A549 (cell line): ENCODE measurements around the gene IFT88. TPM values are rescaled to one million over a fixed set of nuclear protein-coding genes. Genes with fewer than 3 reads are reported as not detected.

Source experiments
- ATAC-seq, 2 experiments: fragments of 200-7000 bp in 1 of 2; fragments of >200 bp in 1 of 2; cut with Nextera tagmentation in 1 of 2; cut with Tn5 transposase in 1 of 2; 3 replicates each; pipeline versions ENCODE4 v1.8.0 to v1.9.1; 2018 to 2020; ENCODE audit warnings: mild to moderate bottlenecking in 1 of 2, moderate library complexity in 1 of 2
- CTCF ChIA-PET: fragments of 300-600 bp; sonication (Branson Sonifier 250); formaldehyde crosslinking; extraction: SDS; loops from one replicate; lab custom pipeline; 2021; ENCODE audit warnings: antibody characterized with exemption, inconsistent platforms; lab: Yijun Ruan, JAX
- POLR2A ChIA-PET: fragments of 350-600 bp; formaldehyde crosslinking; extraction: SDS; loops from one replicate; lab custom pipeline; 2021; ENCODE audit warnings: antibody characterized with exemption, inconsistent platforms; lab: Yijun Ruan, JAX
- DNase-seq, 2 experiments: peaks; one replicate each; pipeline versions ENCODE4 v3.0.0 to v3.0.0-alpha.2; 2011 to 2016; ENCODE audit warnings: low read depth in 1 of 2, low spot score in 1 of 2
- FAIRE-seq: peaks from 2 replicates; lab custom pipeline; 2011; peaks lifted over from hg19 to GRCh38; lab: Jason Lieb, UNC
- H3K27ac ChIP-seq, 2 experiments: fragments of >200 bp; sonication (Bioruptor Twin); formaldehyde crosslinking; 3 replicates each; pipeline ENCODE4 v1.5.1; 2016 to 2017
- H3K4me1 ChIP-seq: fragments of >200 bp; sonication (Bioruptor Twin); formaldehyde crosslinking; 3 replicates; pipeline ENCODE4 v1.6.1; 2016
- H3K4me2 ChIP-seq: fragments of >200 bp; sonication (Bioruptor Twin); formaldehyde crosslinking; 3 replicates; pipeline ENCODE4 v1.6.1; 2016
- H3K4me3 ChIP-seq: fragments of >200 bp; sonication (Bioruptor Twin); formaldehyde crosslinking; 3 replicates; pipeline ENCODE4 v1.5.1; 2016
- H3K9me3 ChIP-seq: fragments of >200 bp; sonication (Bioruptor Twin); formaldehyde crosslinking; 3 replicates; pipeline ENCODE4 v1.6.1; 2016
- BHLHE40 ChIP-seq: IDR thresholded peaks from 2 replicates; pipeline ENCODE4 v1.6.1; 2012; ENCODE audit warnings: low read depth, low read length, inconsistent platforms
- CBX2 ChIP-seq: fragments of 200-600 bp; sonication (generic); IDR thresholded peaks from 2 replicates; pipeline ENCODE4 v1.6.1; 2016; ENCODE audit warnings: low read depth, mild to moderate bottlenecking, borderline replicate concordance
- CBX8 ChIP-seq: fragments of 200-600 bp; sonication (generic); IDR thresholded peaks from 2 replicates; pipeline ENCODE4 v1.6.1; 2016
- CEBPB ChIP-seq, 2 experiments: fragments of >200 bp in 1 of 2; sonication (Bioruptor Twin) in 1 of 2; formaldehyde crosslinking in 1 of 2; IDR thresholded peaks; 2 replicates each; pipeline ENCODE4 v1.6.1; 2012 to 2016
- CHD2 ChIP-seq: fragments of 150-350 bp; IDR thresholded peaks from 2 replicates; pipeline ENCODE4 v1.6.1; 2014; ENCODE audit warnings: low read length; ENCODE audit not compliant: partially characterized antibody
- EHF ChIP-seq: fragments of 250-450 bp; sonication (Bioruptor Pico); IDR thresholded peaks from 2 replicates; pipeline ENCODE4 v1.5.0; 2020; ENCODE audit warnings: mild to moderate bottlenecking
- EP300 ChIP-seq, 2 experiments: fragments of >200 bp; sonication (Bioruptor Twin); formaldehyde crosslinking; IDR thresholded peaks; 2 replicates in 1 of 2; 3 replicates in 1 of 2; pipeline ENCODE4 v1.6.1; 2016 to 2017
- FOSB ChIP-seq: fragments of 250-450 bp; sonication (Bioruptor Pico); IDR thresholded peaks from 2 replicates; pipeline ENCODE4 v1.5.0; 2020; ENCODE audit warnings: mild to moderate bottlenecking, moderate library complexity
- GATA3 ChIP-seq: IDR thresholded peaks from 2 replicates; pipeline ENCODE4 v1.6.1; 2012; ENCODE audit warnings: borderline replicate concordance
- HDAC2 ChIP-seq: fragments of 200-600 bp; sonication (generic); IDR thresholded peaks from 2 replicates; pipeline ENCODE4 v1.6.1; 2016
- HEYL ChIP-seq: fragments of 250-450 bp; sonication (Bioruptor Pico); IDR thresholded peaks from 2 replicates; pipeline ENCODE4 v1.8.0; 2021; ENCODE audit warnings: mild to moderate bottlenecking, moderate library complexity
- HOXA7 ChIP-seq: fragments of 250-450 bp; sonication (Bioruptor Pico); IDR thresholded peaks from 2 replicates; pipeline ENCODE4 v1.5.0; 2020; ENCODE audit warnings: mild to moderate bottlenecking, moderate library complexity
- HOXB5 ChIP-seq: fragments of 250-450 bp; sonication (Bioruptor Pico); IDR thresholded peaks from 2 replicates; pipeline ENCODE4 v1.5.0; 2020; ENCODE audit warnings: mild to moderate bottlenecking, moderate library complexity
- JUNB ChIP-seq: fragments of >200 bp; sonication (Bioruptor Twin); formaldehyde crosslinking; IDR thresholded peaks from 2 replicates; pipeline ENCODE4 v1.6.1; 2016
- MAZ ChIP-seq: fragments of 150-350 bp; IDR thresholded peaks from 2 replicates; pipeline ENCODE4 v1.6.1; 2014; ENCODE audit warnings: antibody characterized with exemption, low read depth, low read length, borderline replicate concordance
- MYC ChIP-seq: IDR thresholded peaks from 2 replicates; pipeline ENCODE4 v1.6.1; 2012; ENCODE audit warnings: mild to moderate bottlenecking, inconsistent platforms, low read length, improper control_type of control experiment, borderline replicate concordance
- NFE2L2 ChIP-seq: fragments of 150-350 bp; conservative IDR thresholded peaks from 2 replicates; pipeline ENCODE4 v1.6.1; 2014; ENCODE audit warnings: low read length
- NR3C1 ChIP-seq: fragments of >200 bp; sonication (Bioruptor Twin); formaldehyde crosslinking; IDR thresholded peaks from 3 replicates; pipeline ENCODE4 v1.6.1; 2017
- PHF8 ChIP-seq: fragments of 200-600 bp; sonication (generic); IDR thresholded peaks from 2 replicates; pipeline ENCODE4 v1.6.1; 2016; ENCODE audit warnings: low read depth, mild to moderate bottlenecking, antibody characterized with exemption, moderate library complexity, borderline replicate concordance
- POLR2AphosphoS2 ChIP-seq: conservative IDR thresholded peaks from 2 replicates; pipeline ENCODE4 v1.6.1; 2012; ENCODE audit warnings: low read length, improper control_type of control experiment, inconsistent platforms
- RARB ChIP-seq: fragments of 250-450 bp; sonication (Bioruptor Pico); IDR thresholded peaks from 2 replicates; pipeline ENCODE4 v1.8.0; 2021; ENCODE audit warnings: mild to moderate bottlenecking, moderate library complexity
- RCOR1 ChIP-seq: fragments of 150-350 bp; IDR thresholded peaks from 2 replicates; pipeline ENCODE4 v1.6.1; 2014; ENCODE audit warnings: antibody characterized with exemption, low read length, low read depth
- RNF2 ChIP-seq: fragments of 200-600 bp; sonication (generic); IDR thresholded peaks from 2 replicates; pipeline ENCODE4 v1.6.1; 2016; ENCODE audit warnings: low read depth, mild to moderate bottlenecking, antibody characterized with exemption, moderate library complexity, borderline replicate concordance
- SREBF2 ChIP-seq: fragments of 450-650 bp; IDR thresholded peaks from 2 replicates; pipeline ENCODE4 v1.6.1; 2014; ENCODE audit warnings: mild to moderate bottlenecking, moderate library complexity
- TFCP2L1 ChIP-seq: fragments of 250-450 bp; sonication (Bioruptor Pico); IDR thresholded peaks from 2 replicates; pipeline ENCODE4 v1.5.0; 2021; ENCODE audit warnings: mild to moderate bottlenecking
- ZC3H11A ChIP-seq: fragments of 450-650 bp; IDR thresholded peaks from 2 replicates; pipeline ENCODE4 v1.6.1; 2014; ENCODE audit warnings: antibody characterized with exemption, mild to moderate bottlenecking
- ZFP36 ChIP-seq: fragments of 450-650 bp; IDR thresholded peaks from 2 replicates; pipeline ENCODE4 v1.6.1; 2014; ENCODE audit warnings: borderline replicate concordance; ENCODE audit not compliant: partially characterized antibody
- ZNF302 ChIP-seq: fragments of 250-450 bp; sonication (Bioruptor Pico); IDR thresholded peaks from 2 replicates; pipeline ENCODE4 v1.9.0; 2021; ENCODE audit warnings: inconsistent platforms, mild to moderate bottlenecking, moderate library complexity
- ZSCAN20 ChIP-seq: fragments of 250-450 bp; sonication (Bioruptor Pico); IDR thresholded peaks from 2 replicates; pipeline ENCODE4 v1.8.0; 2022; ENCODE audit warnings: mild to moderate bottlenecking, moderate library complexity
- WGBS: methylation state at CpG from one replicate; pipeline ENCODE4 v1.1.6; 2017; ENCODE audit errors: missing lambda C conversion rate; 5-methylcytosine and 5-hydroxymethylcytosine counted together
- polyA plus RNA-seq, 4 experiments: library from polyadenylated mRNA; depleted of rRNA in 3 of 4; stranded (reverse); fragments of >200 nt; fragmentation: RNase III in 1 of 4; extraction: RNeasy Plus Mini Kit Qiagen cat#74134 plus additional on column Dnase treatment in 1 of 4; gene quantifications; 2 replicates in 3 of 4; 3 replicates in 1 of 4; pipeline ENCODE4 v1.2.3, GENCODE V29; 2011 to 2017
- TF ChIP-seq, protein P1 (sequence below): fragments of 200-600 bp; sonication (generic); IDR thresholded peaks from 2 replicates; pipeline ENCODE4 v1.6.1; 2016; ENCODE audit warnings: antibody characterized with exemption, mild to moderate bottlenecking, moderate library complexity
- TF ChIP-seq, protein P2 (sequence below): fragments of 450-650 bp; IDR thresholded peaks from 2 replicates; pipeline ENCODE4 v1.6.1; 2014; ENCODE audit warnings: antibody characterized with exemption
- TF ChIP-seq, protein P3 (sequence below): fragments of >200 bp; sonication (Bioruptor Twin); formaldehyde crosslinking; IDR thresholded peaks from 3 replicates; pipeline ENCODE4 v1.6.1; 2016

Gene IFT88
- polyA plus RNA-seq, 2 of the 4 experiments (the other 2 are of a cell fraction), result 13.2 to 19.1 TPM

DNA sequence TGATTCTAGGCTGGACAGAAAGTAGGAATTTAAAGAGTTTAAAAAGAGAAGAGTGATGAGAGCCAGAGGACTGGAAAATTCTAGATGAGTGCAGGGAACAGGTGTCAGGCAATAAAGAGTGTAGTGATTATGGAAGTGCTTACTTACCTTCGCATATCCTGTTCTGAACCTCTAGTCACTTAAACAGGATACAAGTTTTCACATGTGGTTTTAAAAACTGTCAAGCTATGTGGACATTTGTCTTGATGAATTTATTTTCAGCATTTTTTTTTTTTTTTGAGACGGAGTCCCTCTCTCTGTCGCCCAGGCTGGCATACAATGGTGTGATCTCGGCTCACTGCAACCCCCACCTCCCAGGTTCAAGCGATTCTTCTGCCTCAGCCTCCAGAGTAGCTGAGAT is 102.2 kb downstream of the IFT88 start:
- Histone ChIP-seq H3K9me3 (no peaks in the 10 kb centered on the region), H3K4me2 (no peak overlapping the region), H3K4me3 (no peak overlapping the region), H3K27ac (no peak overlapping the region), H3K4me1 (no peaks in the 10 kb centered on the region)
- 90% methylated on average over 5 of the region's 5 CpGs for WGBS
- TF ChIP-seq CHD2 (no peak), MYC (no peak), TFCP2L1 (CRISPR knock-in tag) (no peak), BHLHE40 (no peak), HOXB5 (no peak), RNF2 (no peak), SREBF2 (no peak), RARB (no peak), POLR2AphosphoS2 (no peak), HOXA7 (CRISPR knock-in tag) (no peak), EP300 (IDR thresholded peaks at IDR 0.05) (no peak), NFE2L2 (no peak), PHF8 (no peak), NR3C1 (no peak), HDAC2 (no peak)
- TF ChIP-seq, protein P1, sequence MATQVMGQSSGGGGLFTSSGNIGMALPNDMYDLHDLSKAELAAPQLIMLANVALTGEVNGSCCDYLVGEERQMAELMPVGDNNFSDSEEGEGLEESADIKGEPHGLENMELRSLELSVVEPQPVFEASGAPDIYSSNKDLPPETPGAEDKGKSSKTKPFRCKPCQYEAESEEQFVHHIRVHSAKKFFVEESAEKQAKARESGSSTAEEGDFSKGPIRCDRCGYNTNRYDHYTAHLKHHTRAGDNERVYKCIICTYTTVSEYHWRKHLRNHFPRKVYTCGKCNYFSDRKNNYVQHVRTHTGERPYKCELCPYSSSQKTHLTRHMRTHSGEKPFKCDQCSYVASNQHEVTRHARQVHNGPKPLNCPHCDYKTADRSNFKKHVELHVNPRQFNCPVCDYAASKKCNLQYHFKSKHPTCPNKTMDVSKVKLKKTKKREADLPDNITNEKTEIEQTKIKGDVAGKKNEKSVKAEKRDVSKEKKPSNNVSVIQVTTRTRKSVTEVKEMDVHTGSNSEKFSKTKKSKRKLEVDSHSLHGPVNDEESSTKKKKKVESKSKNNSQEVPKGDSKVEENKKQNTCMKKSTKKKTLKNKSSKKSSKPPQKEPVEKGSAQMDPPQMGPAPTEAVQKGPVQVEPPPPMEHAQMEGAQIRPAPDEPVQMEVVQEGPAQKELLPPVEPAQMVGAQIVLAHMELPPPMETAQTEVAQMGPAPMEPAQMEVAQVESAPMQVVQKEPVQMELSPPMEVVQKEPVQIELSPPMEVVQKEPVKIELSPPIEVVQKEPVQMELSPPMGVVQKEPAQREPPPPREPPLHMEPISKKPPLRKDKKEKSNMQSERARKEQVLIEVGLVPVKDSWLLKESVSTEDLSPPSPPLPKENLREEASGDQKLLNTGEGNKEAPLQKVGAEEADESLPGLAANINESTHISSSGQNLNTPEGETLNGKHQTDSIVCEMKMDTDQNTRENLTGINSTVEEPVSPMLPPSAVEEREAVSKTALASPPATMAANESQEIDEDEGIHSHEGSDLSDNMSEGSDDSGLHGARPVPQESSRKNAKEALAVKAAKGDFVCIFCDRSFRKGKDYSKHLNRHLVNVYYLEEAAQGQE, result no peak
- DNase-seq (no peak), ATAC-seq (no peak), FAIRE-seq (no peak)
- POLR2A ChIA-PET, result no interaction called here
- CTCF ChIA-PET, result no interaction called here

DNA sequence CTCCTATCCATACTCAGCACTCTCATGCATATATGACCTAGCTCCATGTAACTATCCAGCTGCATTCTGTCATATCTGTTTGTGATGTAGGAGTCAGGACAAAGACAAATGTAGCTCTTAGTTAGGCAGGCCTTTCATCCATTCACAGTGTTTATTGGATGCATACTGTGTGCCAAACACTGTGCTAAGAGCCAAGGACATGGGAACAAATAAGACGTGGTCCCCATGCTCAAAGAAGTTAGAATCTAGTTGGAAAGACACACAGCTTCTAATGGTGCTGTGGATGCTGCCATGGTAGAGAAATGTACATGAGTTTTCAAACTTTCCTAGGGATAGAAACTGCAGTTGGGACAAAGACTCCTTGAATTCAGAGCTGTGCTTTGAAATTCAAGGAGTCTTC is 104.8 kb downstream of the IFT88 start:
- Histone ChIP-seq H3K4me2 (no peak overlapping the region), H3K4me3 (no peak overlapping the region), H3K27ac (no peak overlapping the region), H3K4me1 (no peaks in the 10 kb centered on the region), H3K9me3 (no peaks in the 10 kb centered on the region)
- FAIRE-seq (no peak), ATAC-seq (no peak), DNase-seq (no peak)
- CTCF ChIA-PET, result interaction anchor here (0.8 kb wide), 1 partner anchor 149 kb away, joined by 3 read pairs; no protein-coding TSS in a partner anchor
- POLR2A ChIA-PET, result interaction anchor here (0.6 kb wide), 1 partner anchor 32 kb away, joined by 8 read pairs; no protein-coding TSS in a partner anchor
- TF ChIP-seq CBX8 (no peak), HOXA7 (CRISPR knock-in tag) (no peak), EHF (CRISPR knock-in tag) (no peak), CEBPB (IDR thresholded peaks at IDR 0.05) (no peak), RCOR1 (no peak), ZSCAN20 (no peak), HEYL (CRISPR knock-in tag) (no peak), JUNB (no peak), ZFP36 (no peak), ZC3H11A (no peak), ZNF302 (CRISPR knock-in tag) (no peak), CHD2 (no peak), FOSB (CRISPR knock-in tag) (no peak), CBX2 (no peak), MAZ (no peak), GATA3 (no peak)
- TF ChIP-seq, protein P2, sequence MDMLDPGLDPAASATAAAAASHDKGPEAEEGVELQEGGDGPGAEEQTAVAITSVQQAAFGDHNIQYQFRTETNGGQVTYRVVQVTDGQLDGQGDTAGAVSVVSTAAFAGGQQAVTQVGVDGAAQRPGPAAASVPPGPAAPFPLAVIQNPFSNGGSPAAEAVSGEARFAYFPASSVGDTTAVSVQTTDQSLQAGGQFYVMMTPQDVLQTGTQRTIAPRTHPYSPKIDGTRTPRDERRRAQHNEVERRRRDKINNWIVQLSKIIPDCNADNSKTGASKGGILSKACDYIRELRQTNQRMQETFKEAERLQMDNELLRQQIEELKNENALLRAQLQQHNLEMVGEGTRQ, result no peak
- TF ChIP-seq, protein P3, sequence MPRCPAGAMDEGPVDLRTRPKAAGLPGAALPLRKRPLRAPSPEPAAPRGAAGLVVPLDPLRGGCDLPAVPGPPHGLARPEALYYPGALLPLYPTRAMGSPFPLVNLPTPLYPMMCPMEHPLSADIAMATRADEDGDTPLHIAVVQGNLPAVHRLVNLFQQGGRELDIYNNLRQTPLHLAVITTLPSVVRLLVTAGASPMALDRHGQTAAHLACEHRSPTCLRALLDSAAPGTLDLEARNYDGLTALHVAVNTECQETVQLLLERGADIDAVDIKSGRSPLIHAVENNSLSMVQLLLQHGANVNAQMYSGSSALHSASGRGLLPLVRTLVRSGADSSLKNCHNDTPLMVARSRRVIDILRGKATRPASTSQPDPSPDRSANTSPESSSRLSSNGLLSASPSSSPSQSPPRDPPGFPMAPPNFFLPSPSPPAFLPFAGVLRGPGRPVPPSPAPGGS, result no peak
- WGBS, result 75% methylated on average over 1 of the region's 1 CpG
